IPS-NIHi11 (cell line): ENCODE results near the gene SNX12.
A peak's percentile ranks its signal among the peaks of the same experiment; 100 is the strongest.

Source experiments
- DNase-seq: peaks from one replicate; pipeline ENCODE4 v3.0.0; 2012; ENCODE audit warnings: mixed read lengths, low spot score

Gene SNX12

GRCh38 chrX:71068044-71068918 lies at the start of gene SNX12:
Gene SNX12, minus strand, starts transcription at chrX:71068334. Its CDS starts 28 bp downstream, at chrX:71068306.
- peak; percentile 82 for DNase-seq

- no peak for DNase-seq
Observed at GRCh38 chrX:71117358-71117757, 49.2 kb upstream of the SNX12 start.

- no peak for DNase-seq
Observed at GRCh38 chrX:71111921-71112431, 43.8 kb upstream of the SNX12 start.

- DNase-seq = no peak
Observed at GRCh38 chrX:71111141-71111843, 43.2 kb upstream of the SNX12 start, which contains the start of gene IL2RG. Gene IL2RG, minus strand, starts transcription at chrX:71111577. Its CDS starts 38 bp downstream, at chrX:71111539.

GRCh38 chrX:71109051-71109450 lies 40.9 kb upstream of the SNX12 start:
- no peak for DNase-seq

- DNase-seq = no peak
Observed at GRCh38 chrX:71107762-71108360, 39.7 kb upstream of the SNX12 start.

GRCh38 chrX:71107245-71107644 lies 39.1 kb upstream of the SNX12 start:
- DNase-seq = no peak

GRCh38 chrX:71106427-71106826 lies 38.3 kb upstream of the SNX12 start, which contains the start of gene CXorf65:
Gene CXorf65, minus strand, starts transcription at chrX:71106740. Its CDS starts 184 bp downstream, at chrX:71106556.
- no peak for DNase-seq

- DNase-seq = no peak
Observed at GRCh38 chrX:71105628-71106027, 37.5 kb upstream of the SNX12 start.

- peak; percentile 38 for DNase-seq
Observed at GRCh38 chrX:71103110-71103983, 35.2 kb upstream of the SNX12 start.

- DNase-seq = no peak
Observed at GRCh38 chrX:71102292-71102691, 34.2 kb upstream of the SNX12 start.

- no peak for DNase-seq
Observed at GRCh38 chrX:71100581-71101505, 32.7 kb upstream of the SNX12 start.

GRCh38 chrX:71099736-71100135 lies 31.6 kb upstream of the SNX12 start:
- peak; percentile 13 for DNase-seq

GRCh38 chrX:71098951-71099506 lies 30.9 kb upstream of the SNX12 start:
- DNase-seq = no peak

- no peak for DNase-seq
Observed at GRCh38 chrX:71098302-71098701, 30.2 kb upstream of the SNX12 start.

GRCh38 chrX:71096760-71097032 lies 28.6 kb upstream of the SNX12 start:
- DNase-seq = no peak

- no peak for DNase-seq
Observed at GRCh38 chrX:71095981-71096759, 28.0 kb upstream of the SNX12 start.

- peak; percentile 89 for DNase-seq
Observed at GRCh38 chrX:71095555-71095980, 27.4 kb upstream of the SNX12 start, which contains the start of gene FOXO4. Gene FOXO4, plus strand, starts transcription at chrX:71095851. Its CDS starts 678 bp downstream, at chrX:71096529.

- DNase-seq = no peak
Observed at GRCh38 chrX:71095033-71095432, 26.9 kb upstream of the SNX12 start.
